Keratinocyte (primary cell): ENCODE measurements around the gene HOXC6.

Experiments
- CTCF ChIP-seq, 3 experiments: IDR thresholded peaks in 1 of 3; conservative IDR thresholded peaks in 1 of 3; optimal IDR thresholded peaks in 1 of 3; 2 replicates in 2 of 3; 3 replicates in 1 of 3; pipeline versions ENCODE3 to v1.5.1; 2011; ENCODE audit warnings: low read length in 3 of 3, mild to moderate bottlenecking in 3 of 3, moderate library complexity in 2 of 3, control low read depth in 1 of 3, inconsistent platforms in 1 of 3; ENCODE audit not compliant: insufficient read depth in 2 of 3; ENCODE audit errors: extremely low read depth in 1 of 3
- EZH2 ChIP-seq: IDR thresholded peaks from one replicate; pipeline ENCODE4 v1.6.1; 2012; ENCODE audit warnings: inconsistent platforms, mild to moderate bottlenecking, low read length, moderate library complexity

GRCh38 chr12:54005531-54005852 lies 22.7 kb upstream of the HOXC6 start:
- TF ChIP-seq CTCF (optimal IDR thresholded peaks at IDR 0.05 in 1 of 3, IDR thresholded peaks at IDR 0.05 in 1 of 3, conservative IDR thresholded peaks at IDR 0.05 in 1 of 3; ENCODE audit: extremely low read depth in 1 of 3, insufficient read depth in 2 of 3, low read length in 3 of 3) (no peak), EZH2 (no peak)
